ENCODE measurements around the gene SPIRE1. TPM values are rescaled to one million over a fixed set of nuclear protein-coding genes. Genes with fewer than 3 reads are reported as not detected.

Gene SPIRE1
- total RNA-seq, 1 experiment from 2014 or later = 16.6 TPM

GRCh38 chr18:12430137-12430990, 227.5 kb downstream of the SPIRE1 start:
- Histone ChIP-seq H3K9ac (ENCODE audit: extremely low read depth, insufficient read length, low read length) (no peak overlapping the region), H3K27me3 (ENCODE audit: insufficient read depth, low read length) (no peaks in the 10 kb centered on the region), H2AK5ac (ENCODE audit: insufficient read length, low read length) (no peak overlapping the region), H2BK120ac (ENCODE audit: low read depth, low read length, poor library complexity, severe bottlenecking) (no peak overlapping the region), H3K4me2 (ENCODE audit: insufficient read depth, insufficient read length, low read length) (no peak overlapping the region), H4K20me1 (ENCODE audit: control insufficient read depth, insufficient read depth, insufficient read length) (no peaks in the 10 kb centered on the region), H2BK12ac (ENCODE audit: insufficient read length, low read depth, low read length) (no peak overlapping the region), H3K23me2 (ENCODE audit: insufficient read length, low read depth, low read length, poor library complexity, severe bottlenecking) (no peaks in the 10 kb centered on the region), H3K4me1 (ENCODE audit: insufficient read depth, low read length) (no peaks in the 10 kb centered on the region), H4K8ac (replicated peaks; ENCODE audit: insufficient read length, low read depth, low read length) (peak overlapping the region; percentile 12), H2BK5ac (ENCODE audit: insufficient read length, low read length) (no peak overlapping the region), H3K4ac (ENCODE audit: low read depth, low read length) (no peak overlapping the region), H4K5ac (ENCODE audit: insufficient read length, low read depth, low read length) (no peak overlapping the region), H3K79me2 (ENCODE audit: insufficient read depth, low read length) (no peaks in the 10 kb centered on the region), H3T11ph (ENCODE audit: low read length) (no peak overlapping the region), H4K91ac (ENCODE audit: insufficient read length, low read depth, low read length) (no peak overlapping the region), H2BK15ac (ENCODE audit: low read depth, low read length) (no peak overlapping the region), H3K23ac (ENCODE audit: insufficient read length, low read depth, low read length) (no peak overlapping the region), H3K79me1 (ENCODE audit: insufficient read depth, low read depth, low read length, poor library complexity, severe bottlenecking) (no peaks in the 10 kb centered on the region), H3K9me3 (ENCODE audit: control insufficient read depth, low read depth, low read length) (peaks cover 16% of the 10 kb centered on the region), H3K56ac (ENCODE audit: insufficient read length, low read depth, low read length) (no peak overlapping the region), H3K14ac (ENCODE audit: insufficient read depth, low read length) (no peak overlapping the region), H2AFZ (ENCODE audit: low read length) (no peak overlapping the region), H3K27ac (ENCODE audit: insufficient read length, low read depth, low read length) (no peak overlapping the region), H2BK20ac (ENCODE audit: low read depth, low read length, poor library complexity, severe bottlenecking) (no peak overlapping the region), H3K18ac (ENCODE audit: insufficient read length, low read depth, low read length) (no peak overlapping the region)
- no peak for TF ChIP-seq CTCF (conservative IDR thresholded peaks at IDR 0.05)
- no peak for DNase-seq
- Mint-ChIP-seq H3K27ac (no peak overlapping the region), H3K36me3 (ENCODE audit: insufficient read depth in 1 of 3, low read depth in 3 of 3) (peaks cover 9 to 19% (median 11%) of the 10 kb centered on the region in 3 experiments; a peak in 6 of 7 replicates), H3K27me3 (ENCODE audit: low read depth) (no peaks in the 10 kb centered on the region), H3K4me1 (peaks cover 8% of the 10 kb centered on the region in 2 experiments), H3K9me3 (no peaks in the 10 kb centered on the region; a peak in 1 of 5 replicates), H3K4me3 (no peak overlapping the region)
- WGBS (ENCODE audit: extremely low coverage, insufficient read length, low lambda C conversion rate) = 100% methylated on average over 3 of the region's 8 CpGs

Measured in H9 (cell line).